Measurements from ENCODE around the gene CTDP1.

CTDP1 gene

GRCh38 chr18:79698668-79699335, 19.2 kb downstream of the CTDP1 start:
- Histone ChIP-seq H3K4me1 (ENCODE audit: control insufficient read depth, insufficient read depth, low read depth, low read length) (peaks cover 16% of the 10 kb centered on the region), H4K8ac (ENCODE audit: low read length) (no peak overlapping the region), H3K27me3 (ENCODE audit: control insufficient read depth in 1 of 2, insufficient read depth in 1 of 2, low read length in 2 of 2) (no peaks in the 10 kb centered on the region), H3K4me2 (ENCODE audit: low read length, poor library complexity, severe bottlenecking) (no peak overlapping the region), H2BK15ac (ENCODE audit: low read depth, poor library complexity, severe bottlenecking) (no peak overlapping the region), H3K9ac (ENCODE audit: low read length) (no peak overlapping the region), H3K14ac (ENCODE audit: low read length in 2 of 2) (no peak overlapping the region), H3K4me3 (ENCODE audit: insufficient read depth in 1 of 2, low read depth in 1 of 2, low read length in 2 of 2) (no peak overlapping the region), H4K91ac (ENCODE audit: low read length) (no peak overlapping the region), H3K79me1 (replicated peaks; ENCODE audit: low read length, poor library complexity, severe bottlenecking) (peaks cover 44% of the 10 kb centered on the region), H2BK120ac (ENCODE audit: low read depth, low read length) (no peak overlapping the region), H2AK5ac (ENCODE audit: low read length, severe bottlenecking) (no peak overlapping the region), H3K9me3 (ENCODE audit: control insufficient read depth, low read length) (no peaks in the 10 kb centered on the region), H3K23ac (ENCODE audit: low read length in 2 of 2) (no peak overlapping the region), H3K27ac (ENCODE audit: low read length, poor library complexity, severe bottlenecking) (no peak overlapping the region), H3K36me3 (ENCODE audit: control insufficient read depth in 1 of 2, insufficient read depth in 2 of 2, low read depth in 1 of 2, low read length in 2 of 2) (peaks cover 56 to 68% of the 10 kb centered on the region in 2 experiments), H2BK12ac (ENCODE audit: low read length in 2 of 2) (no peak overlapping the region), H2AFZ (ENCODE audit: low read depth, low read length) (no peak overlapping the region), H3K18ac (ENCODE audit: low read depth in 1 of 2, low read length in 2 of 2) (no peak overlapping the region), H2BK5ac (ENCODE audit: low read depth, low read length, poor library complexity, severe bottlenecking) (no peak overlapping the region), H3K4ac (ENCODE audit: low read depth in 1 of 2, low read length in 2 of 2) (no peak overlapping the region)
- peak; percentile 80 for DNase-seq
- WGBS: 90% methylated on average over 13 of the region's 14 CpGs

GRCh38 chr18:79699653-79700052, 20.1 kb downstream of the CTDP1 start:
- no peak overlapping the region for H3K4me2 ChIP-seq (ENCODE audit: low read length, poor library complexity, severe bottlenecking)
- H3K14ac ChIP-seq (ENCODE audit: low read length in 2 of 2): no peak overlapping the region
- no peak overlapping the region for H4K8ac ChIP-seq (ENCODE audit: low read length)
- 98% methylated on average over 8 of the region's 8 CpGs for WGBS
- no peak overlapping the region for H2BK12ac ChIP-seq (ENCODE audit: low read length in 2 of 2)
- H3K4ac ChIP-seq (ENCODE audit: low read depth in 1 of 2, low read length in 2 of 2): no peak overlapping the region
- peaks cover 51% of the 10 kb centered on the region for H3K79me1 ChIP-seq (replicated peaks; ENCODE audit: low read length, poor library complexity, severe bottlenecking)
- H3K4me3 ChIP-seq (ENCODE audit: insufficient read depth in 1 of 2, low read depth in 1 of 2, low read length in 2 of 2): no peak overlapping the region
- no peak overlapping the region for H2AFZ ChIP-seq (ENCODE audit: low read depth, low read length)
- peaks cover 9% of the 10 kb centered on the region for H3K4me1 ChIP-seq (ENCODE audit: control insufficient read depth, insufficient read depth, low read depth, low read length)
- no peak overlapping the region for H2AK5ac ChIP-seq (ENCODE audit: low read length, severe bottlenecking)
- H4K91ac ChIP-seq (ENCODE audit: low read length): no peak overlapping the region
- no peak overlapping the region for H2BK120ac ChIP-seq (ENCODE audit: low read depth, low read length)
- no peak overlapping the region for H3K18ac ChIP-seq (ENCODE audit: low read depth in 1 of 2, low read length in 2 of 2)
- no peak overlapping the region for H3K23ac ChIP-seq (ENCODE audit: low read length in 2 of 2)
- no peak overlapping the region for H2BK5ac ChIP-seq (ENCODE audit: low read depth, low read length, poor library complexity, severe bottlenecking)
- H3K27me3 ChIP-seq (ENCODE audit: control insufficient read depth in 1 of 2, insufficient read depth in 1 of 2, low read length in 2 of 2): no peaks in the 10 kb centered on the region
- peaks cover 62 to 75% of the 10 kb centered on the region in 2 experiments for H3K36me3 ChIP-seq (ENCODE audit: control insufficient read depth in 1 of 2, insufficient read depth in 2 of 2, low read depth in 1 of 2, low read length in 2 of 2)
- H3K27ac ChIP-seq (ENCODE audit: low read length, poor library complexity, severe bottlenecking): no peak overlapping the region
- DNase-seq: no peak
- H3K9me3 ChIP-seq (ENCODE audit: control insufficient read depth, low read length): no peaks in the 10 kb centered on the region
- H2BK15ac ChIP-seq (ENCODE audit: low read depth, poor library complexity, severe bottlenecking): no peak overlapping the region
- no peak overlapping the region for H3K9ac ChIP-seq (ENCODE audit: low read length)

- DNase-seq: no peak
- Histone ChIP-seq H4K8ac (ENCODE audit: low read length) (no peak overlapping the region), H2AK5ac (ENCODE audit: low read length, severe bottlenecking) (no peak overlapping the region), H3K9ac (ENCODE audit: low read length) (no peak overlapping the region), H3K27me3 (ENCODE audit: control insufficient read depth in 1 of 2, insufficient read depth in 1 of 2, low read length in 2 of 2) (no peaks in the 10 kb centered on the region), H2BK15ac (ENCODE audit: low read depth, poor library complexity, severe bottlenecking) (no peak overlapping the region), H3K27ac (ENCODE audit: low read length, poor library complexity, severe bottlenecking) (no peak overlapping the region), H3K79me1 (replicated peaks; ENCODE audit: low read length, poor library complexity, severe bottlenecking) (peaks cover 63% of the 10 kb centered on the region), H2BK12ac (ENCODE audit: low read length in 2 of 2) (no peak overlapping the region), H3K4me1 (ENCODE audit: control insufficient read depth, insufficient read depth, low read depth, low read length) (peaks cover 2% of the 10 kb centered on the region), H3K4ac (ENCODE audit: low read depth in 1 of 2, low read length in 2 of 2) (no peak overlapping the region), H2BK5ac (ENCODE audit: low read depth, low read length, poor library complexity, severe bottlenecking) (no peak overlapping the region), H3K4me2 (ENCODE audit: low read length, poor library complexity, severe bottlenecking) (no peak overlapping the region), H2BK120ac (ENCODE audit: low read depth, low read length) (no peak overlapping the region), H3K23ac (ENCODE audit: low read length in 2 of 2) (no peak overlapping the region), H3K18ac (ENCODE audit: low read depth in 1 of 2, low read length in 2 of 2) (no peak overlapping the region), H4K91ac (ENCODE audit: low read length) (no peak overlapping the region), H3K4me3 (ENCODE audit: insufficient read depth in 1 of 2, low read depth in 1 of 2, low read length in 2 of 2) (no peak overlapping the region), H3K9me3 (ENCODE audit: control insufficient read depth, low read length) (no peaks in the 10 kb centered on the region), H2AFZ (ENCODE audit: low read depth, low read length) (no peak overlapping the region), H3K36me3 (ENCODE audit: control insufficient read depth in 1 of 2, insufficient read depth in 2 of 2, low read depth in 1 of 2, low read length in 2 of 2) (peaks cover 65 to 78% of the 10 kb centered on the region in 2 experiments), H3K14ac (ENCODE audit: low read length in 2 of 2) (no peak overlapping the region)
- WGBS: 100% methylated on average over 4 of the region's 5 CpGs
Observed at GRCh38 chr18:79702906-79703305, 23.3 kb downstream of the CTDP1 start.

- peaks cover 66% of the 10 kb centered on the region for H3K79me1 ChIP-seq (replicated peaks; ENCODE audit: low read length, poor library complexity, severe bottlenecking)
- no peaks in the 10 kb centered on the region for H3K9me3 ChIP-seq (ENCODE audit: control insufficient read depth, low read length)
- H4K91ac ChIP-seq (ENCODE audit: low read length): no peak overlapping the region
- no peak overlapping the region for H3K23ac ChIP-seq (ENCODE audit: low read length in 2 of 2)
- no peak overlapping the region for H3K4me3 ChIP-seq (ENCODE audit: insufficient read depth in 1 of 2, low read depth in 1 of 2, low read length in 2 of 2)
- no peak for DNase-seq
- peaks cover under 1% of the 10 kb centered on the region for H3K4me1 ChIP-seq (ENCODE audit: control insufficient read depth, insufficient read depth, low read depth, low read length)
- H3K4me2 ChIP-seq (ENCODE audit: low read length, poor library complexity, severe bottlenecking): no peak overlapping the region
- H3K18ac ChIP-seq (ENCODE audit: low read depth in 1 of 2, low read length in 2 of 2): no peak overlapping the region
- peaks cover 59 to 74% of the 10 kb centered on the region in 2 experiments for H3K36me3 ChIP-seq (ENCODE audit: control insufficient read depth in 1 of 2, insufficient read depth in 2 of 2, low read depth in 1 of 2, low read length in 2 of 2)
- no peak overlapping the region for H2BK120ac ChIP-seq (ENCODE audit: low read depth, low read length)
- WGBS: 97% methylated on average over 24 of the region's 24 CpGs
- H4K8ac ChIP-seq (ENCODE audit: low read length): no peak overlapping the region
- H3K4ac ChIP-seq (ENCODE audit: low read depth in 1 of 2, low read length in 2 of 2): no peak overlapping the region
- no peaks in the 10 kb centered on the region for H3K27me3 ChIP-seq (ENCODE audit: control insufficient read depth in 1 of 2, insufficient read depth in 1 of 2, low read length in 2 of 2)
- no peak overlapping the region for H3K27ac ChIP-seq (ENCODE audit: low read length, poor library complexity, severe bottlenecking)
- H2BK5ac ChIP-seq (ENCODE audit: low read depth, low read length, poor library complexity, severe bottlenecking): no peak overlapping the region
- no peak overlapping the region for H3K14ac ChIP-seq (ENCODE audit: low read length in 2 of 2)
- H3K9ac ChIP-seq (ENCODE audit: low read length): no peak overlapping the region
- H2BK15ac ChIP-seq (ENCODE audit: low read depth, poor library complexity, severe bottlenecking): no peak overlapping the region
- H2BK12ac ChIP-seq (ENCODE audit: low read length in 2 of 2): no peak overlapping the region
- H2AK5ac ChIP-seq (ENCODE audit: low read length, severe bottlenecking): no peak overlapping the region
- H2AFZ ChIP-seq (ENCODE audit: low read depth, low read length): no peak overlapping the region
Observed at GRCh38 chr18:79704631-79705030, 25.0 kb downstream of the CTDP1 start.

Measured in mesenchymal stem cell (in vitro differentiated cells and primary cell).